RWPE1 (cell line): ENCODE results near the gene MARCHF9.

Experiments used
- CTCF ChIA-PET: fragments of 350-600 bp; sonication (Branson Sonifier 250); formaldehyde crosslinking; extraction: SDS; loops from one replicate; lab custom pipeline; 2021; lab: Yijun Ruan, JAX
- POLR2A ChIA-PET: fragments of 400-600 bp; formaldehyde crosslinking; extraction: SDS; loops from one replicate; lab custom pipeline; 2020; ENCODE audit warnings: antibody characterized with exemption; ENCODE audit not compliant: low non-redundant PET; lab: Yijun Ruan, JAX
- DNase-seq: peaks from one replicate; pipeline ENCODE4 v3.0.0; 2012; ENCODE audit warnings: low spot score
- H3K27ac ChIP-seq: fragments of 450-650 bp; 2 replicates; pipeline ENCODE4 v1.5.1; 2017
- CTCF ChIP-seq: fragments of 450-650 bp; conservative IDR thresholded peaks from 2 replicates; pipeline ENCODE4 v1.5.1; 2017; ENCODE audit warnings: low read depth, mild to moderate bottlenecking

The MARCHF9 gene

GRCh38 chr12:57732726-57733593 is 21.9 kb upstream of the MARCHF9 start:
- CTCF ChIA-PET, result interaction anchor here (0.7 kb wide), 1 partner anchor 23 kb away, joined by 3 read pairs; no protein-coding TSS in a partner anchor
- no peak overlapping the region for H3K27ac ChIP-seq
- TF ChIP-seq CTCF, result no peak
- DNase-seq, result no peak
- POLR2A ChIA-PET, result no interaction called here

GRCh38 chr12:57733928-57734327 is 21.0 kb upstream of the MARCHF9 start:
- no peak overlapping the region for H3K27ac ChIP-seq
- POLR2A ChIA-PET, result no interaction called here
- no peak for DNase-seq
- CTCF ChIA-PET, result interaction anchor here (0.7 to 1.2 kb wide), 2 partner anchors 40 to 101 kb away, joined by 3 read pairs; partner anchors contain the start of genes B4GALNT1 and OS9
- no peak for TF ChIP-seq CTCF

GRCh38 chr12:57734591-57734990 is 20.3 kb upstream of the MARCHF9 start:
- ChIA-PET POLR2A (no interaction called here), CTCF (interaction anchor here (1.2 to 4.3 kb wide), 2 partner anchors 8 to 102 kb away, joined by 3 to 31 read pairs; partner anchors contain the start of gene B4GALNT1)
- no peak for DNase-seq
- no peak overlapping the region for H3K27ac ChIP-seq
- TF ChIP-seq CTCF, result no peak

GRCh38 chr12:57735198-57735855 is 19.6 kb upstream of the MARCHF9 start:
- CTCF ChIA-PET, result interaction anchor here (0.5 to 4.3 kb wide), 8 partner anchors 9 to 207 kb away, joined by 3 to 31 read pairs (median 4); no protein-coding TSS in a partner anchor
- H3K27ac ChIP-seq, result no peak overlapping the region
- POLR2A ChIA-PET, result interaction anchor here (0.8 kb wide), 1 partner anchor 9 kb away, joined by 4 read pairs; no protein-coding TSS in a partner anchor
- no peak for TF ChIP-seq CTCF
- no peak for DNase-seq

GRCh38 chr12:57735952-57736740 is 18.8 kb upstream of the MARCHF9 start:
- peak overlapping the region; percentile 5; the same call in 1 of the 2 replicates for H3K27ac ChIP-seq
- POLR2A ChIA-PET, result interaction anchor here (0.8 kb wide), 1 partner anchor 10 kb away, joined by 4 read pairs; no protein-coding TSS in a partner anchor
- DNase-seq, result peak; percentile 62
- peak; percentile 37 for TF ChIP-seq CTCF
- CTCF ChIA-PET, result interaction anchor here (0.5 to 4.3 kb wide), 10 partner anchors 10 to 261 kb away, joined by 3 to 31 read pairs (median 4); no protein-coding TSS in a partner anchor
